ENCODE measurements around the gene TMEM38A. TPM values are rescaled to one million over a fixed set of nuclear protein-coding genes. Genes with fewer than 3 reads are reported as not detected.

Gene TMEM38A
- total and polyA plus RNA-seq, 4 donors: 3.6 to 8.5 (median 4.7) TPM

- Histone ChIP-seq H3K27me3 (ENCODE audit: control insufficient read depth in 1 of 2, insufficient read depth in 2 of 2, low read length in 1 of 2) (no peaks in the 10 kb centered on the region), H3K4me1 (ENCODE audit: control insufficient read depth in 1 of 2, insufficient read depth in 2 of 2, low read length in 2 of 2) (no peaks in the 10 kb centered on the region), H3K36me3 (ENCODE audit: control insufficient read depth in 1 of 2, insufficient read depth in 2 of 2, low read length in 1 of 2) (no peaks in the 10 kb centered on the region), H3K9me3 (ENCODE audit: control insufficient read depth, low read length) (no peaks in the 10 kb centered on the region), H3K4me3 (ENCODE audit: low read length in 2 of 2) (no peak overlapping the region), H3K27ac (ENCODE audit: low read depth in 1 of 2, low read length in 2 of 2) (no peak overlapping the region)
- intact Hi-C loops (cut with DNase I): no loop called here
- ATAC-seq (ENCODE audit: low FRiP score) (no peak), DNase-seq (no peak)
- WGBS, 2 donors: 78 to 79% methylated on average over 3 of the region's 3 CpGs
Observed at GRCh38 chr19:16736709-16737108, 75.8 kb downstream of the TMEM38A start.

GRCh38 chr19:16737911-16738310 lies 77.0 kb downstream of the TMEM38A start:
- ATAC-seq (ENCODE audit: low FRiP score): no peak
- no peak for DNase-seq
- Histone ChIP-seq H3K27ac (ENCODE audit: low read depth in 1 of 2, low read length in 2 of 2) (no peak overlapping the region), H3K4me3 (ENCODE audit: low read length in 2 of 2) (no peak overlapping the region), H3K4me1 (ENCODE audit: control insufficient read depth in 1 of 2, insufficient read depth in 2 of 2, low read length in 2 of 2) (no peaks in the 10 kb centered on the region), H3K36me3 (ENCODE audit: control insufficient read depth in 1 of 2, insufficient read depth in 2 of 2, low read length in 1 of 2) (no peaks in the 10 kb centered on the region), H3K9me3 (ENCODE audit: control insufficient read depth, low read length) (no peaks in the 10 kb centered on the region), H3K27me3 (ENCODE audit: control insufficient read depth in 1 of 2, insufficient read depth in 2 of 2, low read length in 1 of 2) (no peaks in the 10 kb centered on the region)
- intact Hi-C loops (cut with DNase I): no loop called here
- 57 to 77% methylated on average over 3 to 4 of the region's 4 CpGs for WGBS, 2 donors

GRCh38 chr19:16739546-16739945 lies 78.6 kb downstream of the TMEM38A start:
- H3K4me1 ChIP-seq (ENCODE audit: control insufficient read depth in 1 of 2, insufficient read depth in 2 of 2, low read length in 2 of 2): no peaks in the 10 kb centered on the region
- no peak overlapping the region for H3K27ac ChIP-seq (ENCODE audit: low read depth in 1 of 2, low read length in 2 of 2)
- ATAC-seq (ENCODE audit: low FRiP score) (no peak), DNase-seq (no peak)
- H3K36me3 ChIP-seq (ENCODE audit: control insufficient read depth in 1 of 2, insufficient read depth in 2 of 2, low read length in 1 of 2): no peaks in the 10 kb centered on the region
- H3K4me3 ChIP-seq (ENCODE audit: low read length in 2 of 2): no peak overlapping the region
- no peaks in the 10 kb centered on the region for H3K27me3 ChIP-seq (ENCODE audit: control insufficient read depth in 1 of 2, insufficient read depth in 2 of 2, low read length in 1 of 2)
- 38 to 44% methylated on average over 3 of the region's 3 CpGs for WGBS, 2 donors
- H3K9me3 ChIP-seq (ENCODE audit: control insufficient read depth, low read length): no peaks in the 10 kb centered on the region
- intact Hi-C loops (cut with DNase I): no loop called here

Other genes starting within 250 kb of the TMEM38A start
- gene EPS15L1, start 189.2 kb upstream of the TMEM38A start, total RNA-seq: 10 to 100 TPM; 32.3 to 44.7 TPM
- 10 to 100 TPM in 1 of 2 donors, 1 to 10 TPM in 1; 7.1 to 15.7 TPM for gene EPS15L1, start 189.2 kb upstream of the TMEM38A start, polyA plus RNA-seq
- not detected for gene CALR3, start 165.0 kb upstream of the TMEM38A start, total RNA-seq
- gene CALR3, start 165.0 kb upstream of the TMEM38A start, polyA plus RNA-seq: not detected
- 1 to 10 TPM; 3.6 to 6.4 TPM for gene C19orf44, start 164.7 kb upstream of the TMEM38A start, total RNA-seq
- 1 to 10 TPM; 1.4 to 8.2 TPM for gene C19orf44, start 164.7 kb upstream of the TMEM38A start, polyA plus RNA-seq
- gene CHERP, start 118.7 kb upstream of the TMEM38A start, total RNA-seq: 10 to 100 TPM; 32.4 to 36.6 TPM
- gene CHERP, start 118.7 kb upstream of the TMEM38A start, polyA plus RNA-seq: 10 to 100 TPM in 1 of 2 donors, 1 to 10 TPM in 1; 5.5 to 17.4 TPM
- gene SLC35E1, start 88.7 kb upstream of the TMEM38A start, total RNA-seq: 10 to 100 TPM; 33.9 to 37.7 TPM
- gene SLC35E1, start 88.7 kb upstream of the TMEM38A start, polyA plus RNA-seq: 10 to 100 TPM; 22.5 to 24.5 TPM
- gene MED26, start 32.9 kb upstream of the TMEM38A start, total RNA-seq: 1 to 10 TPM; 8.0 to 8.4 TPM
- gene MED26, start 32.9 kb upstream of the TMEM38A start, polyA plus RNA-seq: 1 to 10 TPM in 1 of 2 donors, under 1 TPM in 1; 0.75 to 2.6 TPM
- gene SMIM7, start 995 bp upstream of the TMEM38A start, total RNA-seq: 10 to 100 TPM; 46.9 to 70.8 TPM
- gene SMIM7, start 995 bp upstream of the TMEM38A start, polyA plus RNA-seq: 100 to 1,000 TPM in 1 of 2 donors, 10 to 100 TPM in 1; 92.7 to 114 TPM
- gene NWD1, start 58.7 kb downstream of the TMEM38A start, total RNA-seq: under 1 TPM; 0.03 to 0.21 TPM
- not detected for gene NWD1, start 58.7 kb downstream of the TMEM38A start, polyA plus RNA-seq
- 10 to 100 TPM; 61.1 to 82.7 TPM for gene SIN3B, start 168.3 kb downstream of the TMEM38A start, total RNA-seq
- 10 to 100 TPM in 1 of 2 donors, 1 to 10 TPM in 1; 7.1 to 52.2 TPM for gene SIN3B, start 168.3 kb downstream of the TMEM38A start, polyA plus RNA-seq
- gene F2RL3, start 227.9 kb downstream of the TMEM38A start, total RNA-seq: 1 to 10 TPM in 1 of 2 donors, under 1 TPM in 1; 0.78 to 9.9 TPM
- under 1 TPM; 0.13 TPM for gene F2RL3, start 227.9 kb downstream of the TMEM38A start, polyA plus RNA-seq